Astrocyte of the spinal cord (primary cell): ENCODE data around the gene AUTS2.

Experiments
- DNase-seq: peaks from one replicate; pipeline ENCODE4 v3.0.0; 2011; ENCODE audit warnings: low read depth, low spot score
- H3K4me3 ChIP-seq: 2 replicates; pipeline ENCODE4 v1.5.1; 2011; ENCODE audit warnings: low read depth, mild to moderate bottlenecking, low read length, moderate library complexity
- in situ Hi-C: cut with HindIII; loops from 2 replicates; pipeline ENCODE4 v1.10.0; 2017; ENCODE audit warnings: low sequenced_read_pairs
- TF ChIP-seq, protein P1 (sequence below): IDR thresholded peaks from 2 replicates; pipeline ENCODE4 v1.5.1; 2012; ENCODE audit warnings: low read depth, mild to moderate bottlenecking, low read length, inconsistent platforms

AUTS2 gene

DNA sequence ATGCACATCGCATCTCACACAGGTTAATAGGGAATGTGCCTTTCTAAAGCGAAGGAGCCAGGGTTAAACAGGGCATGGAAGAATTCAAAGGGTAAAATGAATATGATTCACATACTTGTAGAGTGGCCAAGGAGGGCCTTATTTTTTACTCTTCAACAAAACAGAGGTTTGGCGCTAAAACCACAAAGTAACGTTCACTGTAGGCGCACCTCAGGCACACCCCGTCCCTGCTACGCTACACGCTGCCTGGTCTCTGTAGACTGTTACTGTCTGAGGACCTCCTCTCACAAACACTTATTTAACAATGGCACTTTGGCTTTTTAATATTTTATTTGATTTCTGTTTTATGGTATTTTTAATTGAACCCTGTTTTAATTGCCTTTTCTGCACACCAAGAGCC lies 1071.6 kb downstream of the AUTS2 start:
- in situ Hi-C loops, result no loop called here
- TF ChIP-seq, protein P1, sequence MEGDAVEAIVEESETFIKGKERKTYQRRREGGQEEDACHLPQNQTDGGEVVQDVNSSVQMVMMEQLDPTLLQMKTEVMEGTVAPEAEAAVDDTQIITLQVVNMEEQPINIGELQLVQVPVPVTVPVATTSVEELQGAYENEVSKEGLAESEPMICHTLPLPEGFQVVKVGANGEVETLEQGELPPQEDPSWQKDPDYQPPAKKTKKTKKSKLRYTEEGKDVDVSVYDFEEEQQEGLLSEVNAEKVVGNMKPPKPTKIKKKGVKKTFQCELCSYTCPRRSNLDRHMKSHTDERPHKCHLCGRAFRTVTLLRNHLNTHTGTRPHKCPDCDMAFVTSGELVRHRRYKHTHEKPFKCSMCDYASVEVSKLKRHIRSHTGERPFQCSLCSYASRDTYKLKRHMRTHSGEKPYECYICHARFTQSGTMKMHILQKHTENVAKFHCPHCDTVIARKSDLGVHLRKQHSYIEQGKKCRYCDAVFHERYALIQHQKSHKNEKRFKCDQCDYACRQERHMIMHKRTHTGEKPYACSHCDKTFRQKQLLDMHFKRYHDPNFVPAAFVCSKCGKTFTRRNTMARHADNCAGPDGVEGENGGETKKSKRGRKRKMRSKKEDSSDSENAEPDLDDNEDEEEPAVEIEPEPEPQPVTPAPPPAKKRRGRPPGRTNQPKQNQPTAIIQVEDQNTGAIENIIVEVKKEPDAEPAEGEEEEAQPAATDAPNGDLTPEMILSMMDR, result no peak
- DNase-seq, result no peak
- no peak overlapping the region for H3K4me3 ChIP-seq

DNA sequence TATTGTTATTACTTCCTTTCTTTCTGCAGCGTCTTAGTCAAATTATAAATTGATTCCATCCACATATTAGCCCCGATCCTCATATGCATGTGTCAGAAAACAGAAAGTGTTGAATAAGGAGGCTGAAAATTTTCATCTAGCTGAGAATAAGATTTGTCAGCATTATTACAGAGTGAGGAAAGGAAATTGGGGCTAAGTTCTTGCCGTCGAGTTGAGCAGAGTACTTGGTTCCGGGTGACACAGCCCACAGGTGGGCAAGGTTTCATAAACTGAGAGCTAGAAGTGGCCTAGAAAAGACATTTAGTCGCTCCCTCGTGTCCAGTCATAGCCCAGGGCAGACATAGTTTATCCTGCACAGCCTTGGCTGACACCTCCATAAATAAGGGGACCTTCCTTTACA lies 1072.0 kb downstream of the AUTS2 start:
- DNase-seq, result no peak
- H3K4me3 ChIP-seq, result no peak overlapping the region
- TF ChIP-seq, protein P1, result no peak
- in situ Hi-C loops, result no loop called here

DNA sequence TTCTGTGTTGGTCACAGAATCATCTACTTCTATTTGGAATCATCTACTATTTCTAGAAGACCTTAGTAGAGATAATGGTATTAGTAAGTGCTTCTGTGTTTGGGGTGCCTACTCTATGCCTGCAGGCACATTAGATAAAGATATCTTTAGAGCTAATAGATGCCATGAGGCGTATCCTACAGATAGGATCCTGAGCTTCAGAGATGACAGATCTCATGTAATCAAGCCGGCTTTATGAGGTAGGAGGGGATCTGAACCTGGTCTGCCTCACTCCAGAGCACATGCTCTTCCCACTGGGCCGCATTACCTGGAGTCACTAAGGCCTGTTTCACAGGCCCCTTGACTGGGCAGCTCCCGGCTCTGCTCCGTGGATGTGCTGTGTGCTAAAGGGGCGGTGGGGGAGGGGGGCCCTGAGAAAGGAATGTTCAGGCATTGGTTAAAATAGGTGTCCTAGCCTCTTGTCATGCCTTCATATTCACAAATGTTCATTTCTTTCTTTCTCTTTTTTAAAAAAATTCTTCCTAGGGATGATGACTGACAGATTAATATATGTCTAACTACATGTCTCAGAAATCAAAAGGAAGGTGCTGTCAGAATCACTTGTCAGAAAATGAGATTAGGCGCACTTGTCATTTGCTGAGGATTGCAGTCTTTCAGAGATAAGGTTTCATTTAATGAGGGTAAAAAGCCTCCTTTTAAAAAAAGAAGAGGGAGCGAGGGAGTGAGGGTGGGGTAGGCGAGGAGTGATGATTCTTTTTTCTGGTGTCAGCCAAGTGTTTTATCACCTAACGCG lies 1075.7 kb downstream of the AUTS2 start:
- DNase-seq, result no peak
- TF ChIP-seq, protein P1, result no peak
- in situ Hi-C loops, result no loop called here
- H3K4me3 ChIP-seq, result no peak overlapping the region

DNA sequence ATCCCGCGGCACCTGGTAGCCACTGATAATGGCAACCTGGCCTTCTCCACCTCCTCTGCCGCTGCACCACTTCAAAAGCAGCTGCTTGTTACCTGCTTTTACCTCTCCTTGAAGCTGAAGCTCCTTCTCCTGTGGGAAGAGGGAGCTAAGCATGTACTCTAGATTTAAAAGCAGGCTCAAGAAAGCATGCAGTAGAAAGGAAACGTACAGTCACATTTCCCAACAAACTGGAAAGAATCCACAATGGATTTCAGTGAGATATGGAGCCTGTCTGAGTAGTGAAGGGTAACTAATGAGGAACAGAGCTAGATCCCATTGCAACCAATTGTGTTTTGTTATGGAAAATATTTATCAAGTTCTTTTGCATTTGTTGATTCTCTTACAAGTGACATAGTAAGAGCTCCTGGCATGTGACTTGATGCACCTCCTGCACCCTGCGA lies 1076.3 kb downstream of the AUTS2 start:
- in situ Hi-C loops, result no loop called here
- no peak overlapping the region for H3K4me3 ChIP-seq
- DNase-seq, result peak; percentile 16
- TF ChIP-seq, protein P1, result no peak

DNA sequence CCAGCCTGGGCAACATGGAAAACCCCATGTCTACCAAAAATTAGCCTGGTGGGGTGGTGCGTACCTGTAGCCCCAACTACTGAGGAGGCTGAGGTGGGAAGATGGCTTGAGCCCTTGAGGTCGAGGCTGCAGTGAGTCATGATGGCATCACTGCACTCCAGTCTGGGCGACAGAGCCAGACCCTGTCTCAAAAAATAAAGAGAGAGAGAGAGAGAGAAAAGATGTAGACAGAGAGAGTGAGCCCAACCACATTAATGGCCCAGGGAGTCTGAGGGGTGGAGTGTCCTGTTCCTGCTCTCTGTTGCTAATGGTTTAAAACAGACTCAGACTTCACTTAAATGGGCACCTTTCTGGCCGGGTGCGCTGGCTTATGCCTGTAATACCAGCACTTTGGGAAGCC lies 1078.0 kb downstream of the AUTS2 start:
- DNase-seq, result no peak
- in situ Hi-C loops, result no loop called here
- H3K4me3 ChIP-seq, result no peak overlapping the region
- TF ChIP-seq, protein P1, result no peak

DNA sequence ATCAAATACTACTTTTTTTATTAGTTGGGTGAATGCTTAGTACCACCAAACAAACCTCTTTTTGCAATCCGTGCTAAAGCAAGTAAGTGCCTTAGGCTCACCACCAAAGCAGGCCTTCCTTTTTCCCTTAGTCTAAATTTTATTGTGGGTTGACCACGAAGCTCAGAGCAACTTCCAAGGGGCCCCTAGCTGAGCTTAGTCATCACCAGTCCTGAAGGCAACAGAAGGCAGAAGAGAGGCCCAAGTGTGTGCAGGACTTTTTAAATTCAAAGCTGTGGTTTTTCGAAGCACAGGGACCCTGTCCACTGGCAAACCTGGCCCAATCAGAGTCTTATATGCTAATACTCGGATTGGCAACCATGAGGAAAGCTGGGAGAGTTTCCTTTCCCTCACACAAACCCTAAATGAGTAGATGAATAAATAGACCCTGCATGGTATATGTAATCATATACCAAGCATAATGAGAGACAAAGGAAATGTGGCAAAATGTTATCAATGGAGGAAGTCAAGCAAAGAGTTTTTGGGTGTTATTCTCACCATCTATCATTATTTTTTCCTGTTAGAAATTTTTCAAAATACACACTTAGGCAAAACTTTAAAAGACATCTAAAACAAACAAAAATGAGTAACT lies 1080.5 kb downstream of the AUTS2 start:
- in situ Hi-C loops, result no loop called here
- TF ChIP-seq, protein P1, result no peak
- peak; percentile 89 for DNase-seq
- H3K4me3 ChIP-seq, result no peak overlapping the region
